IPS-NIHi11 (cell line): ENCODE measurements around the gene UBA1.
A peak's percentile ranks its signal among the peaks of the same experiment; 100 is the strongest.

ENCODE experiments used
- DNase-seq: peaks from one replicate; pipeline ENCODE4 v3.0.0; 2012; ENCODE audit warnings: mixed read lengths, low spot score

Gene UBA1

GRCh38 chrX:47187106-47187677, 6.4 kb upstream of the UBA1 start:
- peak; percentile 22 for DNase-seq

GRCh38 chrX:47189906-47190305, 3.7 kb upstream of the UBA1 start:
- no peak for DNase-seq

- peak; percentile 83 for DNase-seq
Observed at GRCh38 chrX:47190445-47191269, 3.0 kb upstream of the UBA1 start.

DNA sequence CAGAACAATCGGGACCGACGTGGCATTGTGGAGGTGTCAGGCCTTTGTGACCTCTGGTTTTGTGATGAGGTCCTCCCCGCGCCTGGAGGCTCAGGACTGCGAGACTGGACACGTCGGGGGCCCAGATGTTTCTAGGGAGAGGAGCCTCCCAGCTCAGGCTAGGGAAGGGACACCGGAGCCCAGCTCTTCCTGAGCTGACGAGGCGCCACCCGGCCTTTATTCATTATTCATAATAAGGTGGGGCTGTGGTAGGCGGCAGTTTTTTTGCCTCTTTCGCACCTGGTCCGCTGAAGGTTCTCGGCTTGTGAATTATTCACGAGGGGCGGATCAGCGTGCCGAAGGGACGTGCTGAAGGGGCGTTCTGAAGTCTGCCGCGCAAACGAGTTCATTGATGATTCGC, 2.3 kb upstream of the UBA1 start:
- no peak for DNase-seq

- DNase-seq = no peak
Observed at GRCh38 chrX:47191806-47192401, 1.7 kb upstream of the UBA1 start.

- no peak for DNase-seq
Observed at GRCh38 chrX:47194194-47194787, 662 bp downstream of the UBA1 start.

- no peak for DNase-seq
Observed at GRCh38 chrX:47196098-47196497, 2.5 kb downstream of the UBA1 start.

DNA sequence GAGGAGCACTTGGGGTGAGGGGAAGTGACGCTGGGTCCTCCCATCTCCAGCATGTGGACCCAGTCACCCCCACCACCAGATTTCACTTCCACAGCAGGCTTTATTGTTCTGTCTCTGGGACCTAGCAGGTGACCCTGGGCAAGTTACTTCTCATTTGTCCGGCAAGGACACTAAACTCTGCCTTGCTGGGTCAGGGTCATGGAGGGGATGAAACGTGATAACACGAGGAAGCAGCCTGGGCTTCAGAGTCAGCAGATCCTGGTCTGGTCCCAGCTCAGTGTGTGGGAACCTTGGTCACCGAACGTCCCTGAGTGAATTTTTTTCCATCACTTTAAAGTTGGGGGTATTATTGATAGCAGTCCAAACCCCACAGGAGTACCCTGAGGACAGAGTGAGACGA, 3.9 kb downstream of the UBA1 start:
- DNase-seq = no peak

DNA sequence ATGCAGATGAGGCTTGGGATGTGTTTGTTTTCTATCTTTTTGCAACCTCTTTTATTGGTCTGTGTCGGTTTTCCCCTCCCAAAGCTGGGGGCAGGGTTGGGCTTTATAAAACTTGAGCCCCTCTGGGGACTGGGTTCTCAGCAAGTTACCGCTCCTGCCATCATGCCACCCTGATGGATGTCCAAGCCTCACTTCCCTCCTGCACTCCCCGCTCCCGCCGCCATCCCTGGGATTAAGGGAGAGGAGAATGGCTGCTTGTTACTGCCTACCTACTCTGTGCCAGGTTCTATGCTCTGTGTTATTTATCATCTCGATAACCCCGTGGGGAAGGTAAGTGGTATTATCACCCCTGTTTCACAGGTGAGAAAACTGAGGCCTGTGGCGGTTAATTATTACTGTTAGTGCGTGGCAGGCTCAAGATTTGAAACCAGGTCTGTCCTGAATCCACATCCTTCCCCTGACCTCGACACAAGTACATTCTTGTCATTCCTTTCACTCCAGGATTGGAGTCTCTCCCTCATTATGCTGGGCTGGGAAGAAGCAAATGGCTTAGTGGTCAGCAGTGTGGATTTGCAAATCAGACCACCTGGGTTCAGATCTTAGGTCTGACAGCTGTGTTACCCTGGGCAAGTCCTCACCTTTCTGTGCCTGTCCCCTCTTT, 4.5 kb downstream of the UBA1 start:
- DNase-seq = no peak

- no peak for DNase-seq
Observed at GRCh38 chrX:47198687-47199080, 5.1 kb downstream of the UBA1 start.

- DNase-seq = no peak
Observed at GRCh38 chrX:47199286-47199685, 5.7 kb downstream of the UBA1 start.

DNA sequence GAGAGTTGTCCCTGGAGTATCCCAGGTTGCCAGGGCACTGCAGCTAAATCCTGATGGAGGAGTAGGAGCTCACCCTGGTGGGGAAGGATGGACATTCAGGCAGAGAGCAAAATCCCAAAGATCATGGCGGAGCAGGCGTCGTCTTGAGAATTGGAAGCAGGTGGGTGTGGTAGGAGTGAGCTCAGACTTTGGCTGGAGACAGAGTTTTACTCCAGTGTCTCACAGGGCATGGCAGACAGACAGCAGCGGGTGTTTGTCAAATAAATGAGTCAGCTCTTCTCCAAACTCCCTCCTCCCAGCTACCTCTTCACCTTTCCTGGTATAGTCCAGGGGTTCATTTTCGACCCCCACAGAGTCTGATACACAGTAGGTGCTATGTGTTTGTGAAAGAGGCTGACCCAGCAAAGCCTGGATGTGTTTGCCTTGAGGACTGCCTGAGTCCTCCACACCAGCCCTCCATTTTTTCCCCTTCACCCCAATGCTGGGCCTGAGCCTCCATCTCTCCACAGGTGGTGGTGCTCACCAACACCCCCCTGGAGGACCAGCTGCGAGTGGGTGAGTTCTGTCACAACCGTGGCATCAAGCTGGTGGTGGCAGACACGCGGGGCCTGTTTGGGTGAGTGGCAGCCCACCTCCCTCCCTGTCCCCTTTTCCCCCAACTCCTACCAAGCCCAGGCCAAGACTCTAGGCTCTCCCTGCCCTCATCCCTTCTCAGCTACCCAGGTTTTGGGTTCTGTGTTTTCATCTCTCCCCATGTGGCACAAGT, 6.9 kb downstream of the UBA1 start:
- no peak for DNase-seq

DNA sequence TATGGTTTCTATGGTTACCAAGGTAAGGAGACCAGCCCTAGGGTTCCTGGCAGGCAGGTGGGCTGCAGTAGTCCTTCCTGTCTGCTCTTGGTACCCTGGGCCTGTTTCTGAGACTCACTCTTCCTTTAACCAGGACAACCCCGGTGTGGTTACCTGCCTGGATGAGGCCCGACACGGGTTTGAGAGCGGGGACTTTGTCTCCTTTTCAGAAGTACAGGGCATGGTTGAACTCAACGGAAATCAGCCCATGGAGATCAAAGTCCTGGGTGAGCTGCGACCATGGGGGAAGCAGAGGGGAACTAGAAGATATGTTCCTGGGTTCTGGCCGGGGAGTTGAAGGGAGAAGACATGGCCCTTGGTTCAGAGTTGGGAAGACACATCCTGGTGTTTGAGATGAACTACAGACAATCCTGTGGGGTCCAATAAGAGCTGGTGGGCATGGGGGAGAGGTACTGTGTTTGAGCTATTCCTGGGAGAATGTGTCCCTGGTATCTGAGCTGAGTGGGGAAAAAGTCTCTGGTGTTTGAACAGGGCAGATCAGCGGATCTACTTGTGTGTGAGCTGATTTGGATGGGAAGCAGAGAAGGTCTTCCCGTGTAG, 7.8 kb downstream of the UBA1 start:
- DNase-seq = no peak

- DNase-seq = no peak
Observed at GRCh38 chrX:47202316-47202715, 8.7 kb downstream of the UBA1 start.

DNA sequence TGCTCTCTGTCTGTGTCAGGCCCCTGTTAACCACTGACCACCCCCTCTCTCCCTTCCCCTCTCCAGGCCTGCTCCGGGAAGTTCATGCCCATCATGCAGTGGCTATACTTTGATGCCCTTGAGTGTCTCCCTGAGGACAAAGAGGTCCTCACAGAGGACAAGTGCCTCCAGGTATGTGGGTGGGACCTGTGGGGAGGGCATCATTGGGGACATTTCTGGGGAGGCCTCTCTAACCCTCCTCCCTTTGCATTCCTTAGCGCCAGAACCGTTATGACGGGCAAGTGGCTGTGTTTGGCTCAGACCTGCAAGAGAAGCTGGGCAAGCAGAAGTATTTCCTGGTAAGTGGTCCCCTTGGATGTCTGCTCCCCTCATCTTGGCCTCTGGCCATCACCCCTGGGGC, 9.2 kb downstream of the UBA1 start:
- no peak for DNase-seq

DNA sequence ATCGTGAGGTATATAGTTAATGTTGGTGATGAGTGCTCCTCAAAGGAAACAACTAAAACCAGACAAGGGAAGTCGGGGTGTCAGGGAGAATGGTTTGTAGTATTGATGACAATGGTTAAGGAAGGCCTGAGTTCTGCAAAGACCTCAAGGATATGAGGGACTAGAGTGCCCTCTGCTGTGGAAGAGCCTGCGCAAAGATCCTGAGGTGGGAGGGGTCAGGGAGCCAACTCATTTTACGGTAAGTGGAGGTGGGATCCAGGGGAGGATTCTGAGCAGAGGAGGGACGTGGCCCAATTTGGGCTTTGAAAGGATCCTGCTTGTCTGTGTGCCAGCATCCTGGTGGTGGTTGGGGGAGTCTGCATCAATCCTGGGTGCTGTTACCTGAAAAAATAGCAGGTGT, 11.3 kb downstream of the UBA1 start:
- no peak for DNase-seq

DNA sequence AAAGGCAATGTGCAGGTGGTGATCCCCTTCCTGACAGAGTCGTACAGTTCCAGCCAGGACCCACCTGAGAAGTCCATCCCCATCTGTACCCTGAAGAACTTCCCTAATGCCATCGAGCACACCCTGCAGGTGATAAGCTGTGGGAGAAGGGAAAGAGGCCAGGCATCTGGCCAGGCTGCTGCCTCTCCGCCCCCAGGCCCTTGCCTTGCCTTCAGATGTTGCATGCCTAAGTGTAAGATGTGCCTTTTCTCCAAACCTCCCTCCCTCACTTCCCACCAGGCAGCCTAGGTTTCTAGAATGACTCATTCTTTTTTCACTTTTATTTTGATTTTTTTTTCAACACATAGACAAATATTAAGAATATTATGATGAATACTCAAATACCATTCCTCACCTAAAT, 12.7 kb downstream of the UBA1 start:
- DNase-seq = no peak

DNA sequence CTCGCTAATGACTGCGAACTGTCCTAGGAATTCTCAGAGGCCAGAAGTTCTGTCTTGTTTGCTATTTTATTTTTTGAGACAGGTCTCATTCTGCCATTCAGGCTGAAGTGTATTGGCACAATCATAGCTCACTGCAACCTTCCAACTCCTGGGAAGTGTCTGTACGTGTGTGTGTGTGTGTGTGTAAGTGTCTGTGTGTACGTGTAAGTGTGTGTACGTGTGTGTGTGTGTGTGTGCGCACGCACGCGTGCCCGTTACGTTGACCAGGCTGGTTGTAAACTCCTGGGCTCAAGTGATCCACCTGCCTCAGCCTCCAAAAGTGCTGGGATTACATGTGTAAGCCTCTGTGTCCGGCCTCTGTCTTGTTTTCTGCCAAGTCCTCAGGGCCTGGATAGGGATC, 14.5 kb downstream of the UBA1 start:
- DNase-seq = no peak

GRCh38 chrX:47209508-47210238, 16.0 kb downstream of the UBA1 start:
- DNase-seq = no peak

- DNase-seq = no peak
Observed at GRCh38 chrX:47210661-47211425, 17.2 kb downstream of the UBA1 start.
